Glomerular visceral epithelial cell (primary cell): ENCODE measurements around the gene RIC8B.

Experiments
- DNase-seq: peaks from one replicate; pipeline ENCODE4 v3.0.0-alpha.2; 2016; ENCODE audit errors: extremely low spot score

Gene RIC8B

GRCh38 chr12:106758349-106759110 is 16.0 kb upstream of the RIC8B start:
- no peak for DNase-seq

DNA sequence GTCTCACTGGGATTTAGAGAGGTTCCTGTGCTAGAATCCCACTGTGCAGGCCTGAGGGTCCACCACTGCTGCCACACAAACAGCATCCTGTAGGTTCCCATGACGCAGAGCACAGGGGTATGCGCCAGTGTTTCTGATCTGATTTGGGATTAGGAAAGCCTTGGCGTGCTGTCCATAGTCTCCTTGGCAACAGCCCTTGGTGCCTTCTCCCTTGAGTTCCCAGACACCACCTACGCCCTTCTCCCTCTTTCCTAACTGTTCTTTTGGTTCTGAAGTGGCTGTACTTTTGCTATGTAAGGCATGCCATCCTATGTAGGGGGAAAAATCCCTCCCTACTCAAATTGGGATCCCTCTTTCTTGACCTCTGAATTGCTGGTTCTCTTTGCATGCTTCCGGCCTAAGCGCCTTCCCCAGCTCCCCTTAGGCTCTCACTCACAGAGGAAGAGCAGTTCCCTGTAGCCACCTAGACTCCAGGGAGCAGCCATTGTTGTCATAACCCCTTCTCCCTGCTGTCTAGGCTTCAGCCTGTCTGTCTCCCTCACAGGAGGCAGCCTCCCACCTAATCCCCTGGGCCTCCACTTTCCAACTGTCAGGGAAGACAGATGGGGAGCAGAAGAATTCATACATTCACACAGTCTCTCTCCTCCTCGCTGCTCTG is 14.8 kb upstream of the RIC8B start:
- DNase-seq: no peak

DNA sequence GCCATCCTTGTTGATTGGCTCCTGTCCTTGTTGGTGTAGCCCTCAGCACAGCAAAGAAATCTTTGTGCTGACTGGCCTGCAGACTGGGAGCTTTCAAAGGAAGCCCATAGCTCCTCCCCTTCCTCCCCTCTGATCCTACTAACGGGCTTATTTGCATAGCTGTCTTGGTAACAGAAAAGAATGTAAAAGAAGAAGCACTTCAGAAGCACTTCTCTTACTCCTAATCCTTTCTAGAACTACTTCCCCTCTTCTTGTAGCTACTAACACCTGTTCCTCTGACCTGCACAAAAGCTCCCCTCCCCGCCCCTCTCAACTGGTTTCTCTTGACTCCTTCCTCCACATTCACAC is 14.3 kb upstream of the RIC8B start:
- no peak for DNase-seq

- DNase-seq: no peak
These were observed 10.3 kb upstream of the RIC8B start for GRCh38 chr12:106764220-106764619.

GRCh38 chr12:106764738-106765137 is 9.7 kb upstream of the RIC8B start:
- DNase-seq: no peak

- DNase-seq: peak; percentile 76
These were observed 8.1 kb upstream of the RIC8B start for GRCh38 chr12:106766393-106766826.

GRCh38 chr12:106767206-106767605 is 7.3 kb upstream of the RIC8B start:
- no peak for DNase-seq

DNA sequence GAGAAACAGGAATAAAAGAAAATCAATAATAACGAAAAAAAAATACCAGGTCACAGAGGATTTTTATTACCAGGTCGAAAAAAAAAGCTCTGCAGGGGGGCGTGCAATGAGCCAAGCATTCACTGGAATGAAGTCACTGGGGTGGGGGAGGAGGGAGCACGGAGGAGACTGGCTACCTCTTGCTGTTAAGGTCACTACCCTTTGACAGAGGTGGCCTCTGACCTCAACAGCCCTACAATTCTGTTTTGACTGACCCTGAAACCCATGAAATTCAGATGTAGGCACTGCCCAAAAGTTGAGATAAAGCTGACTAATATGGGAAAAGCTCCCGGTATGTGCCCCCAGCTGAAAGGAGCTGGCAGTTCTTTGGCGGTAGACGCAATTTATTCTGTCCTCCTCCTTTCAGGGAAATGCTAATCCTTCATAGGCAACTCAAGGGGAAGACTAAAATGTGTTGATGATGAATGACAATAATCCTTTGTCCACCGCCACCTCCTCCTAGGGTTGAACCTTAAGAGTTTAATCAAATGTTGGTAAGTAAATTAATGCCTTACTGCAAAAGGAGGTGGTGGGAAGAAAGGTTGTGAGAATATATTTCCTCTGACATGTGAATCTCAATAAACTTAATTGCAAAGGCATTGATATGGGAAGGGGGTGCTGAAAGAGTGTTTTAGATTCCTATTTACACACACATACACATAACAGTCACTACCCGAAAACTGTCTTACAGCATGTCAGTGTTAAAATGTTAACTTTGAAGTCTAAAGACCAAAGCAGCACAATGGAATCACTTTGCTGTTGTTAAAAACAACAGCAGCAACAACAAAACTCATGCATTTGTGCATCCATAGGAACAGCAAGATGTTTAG is 6.3 kb upstream of the RIC8B start:
- DNase-seq: peak; percentile 66

GRCh38 chr12:106769078-106769477 is 5.4 kb upstream of the RIC8B start:
- peak; percentile 91 for DNase-seq

DNA sequence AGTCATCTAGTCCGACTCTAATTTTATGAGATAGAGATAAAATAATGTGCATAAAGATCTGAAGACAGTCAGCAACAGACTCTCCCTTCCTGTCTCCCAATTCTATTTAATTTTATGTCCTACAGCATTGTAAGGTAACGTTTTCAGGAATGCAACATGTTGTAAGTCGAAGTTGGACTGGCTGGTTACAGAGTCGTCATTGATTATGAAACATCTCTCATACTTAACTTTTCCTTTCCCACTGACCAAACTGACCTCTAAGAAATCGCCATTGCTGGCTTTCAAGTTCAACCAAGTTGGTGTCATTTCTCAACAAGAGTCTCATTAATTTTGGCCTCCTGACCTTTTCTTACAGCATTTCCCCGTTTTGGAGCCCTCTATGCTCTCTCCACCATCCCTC is 4.9 kb upstream of the RIC8B start:
- no peak for DNase-seq

DNA sequence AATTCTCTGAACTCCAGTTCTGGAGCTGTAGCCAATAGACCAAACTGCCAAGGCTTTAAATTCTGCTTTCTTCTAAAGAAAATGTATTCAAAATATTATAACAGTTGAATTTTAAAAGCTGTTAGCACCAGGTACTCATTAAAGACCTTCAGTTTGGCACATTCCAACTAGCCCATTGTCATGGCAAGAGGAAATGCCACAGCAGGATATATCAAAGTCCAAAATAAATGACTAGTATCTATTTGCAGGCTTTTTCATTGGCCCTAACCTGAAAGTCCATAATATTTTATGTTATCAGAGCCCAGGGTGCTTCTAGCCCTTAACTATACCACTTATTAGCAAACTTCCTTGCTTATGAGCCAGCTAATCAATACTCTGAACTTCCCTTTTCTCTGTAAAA is 3.1 kb upstream of the RIC8B start:
- no peak for DNase-seq

DNA sequence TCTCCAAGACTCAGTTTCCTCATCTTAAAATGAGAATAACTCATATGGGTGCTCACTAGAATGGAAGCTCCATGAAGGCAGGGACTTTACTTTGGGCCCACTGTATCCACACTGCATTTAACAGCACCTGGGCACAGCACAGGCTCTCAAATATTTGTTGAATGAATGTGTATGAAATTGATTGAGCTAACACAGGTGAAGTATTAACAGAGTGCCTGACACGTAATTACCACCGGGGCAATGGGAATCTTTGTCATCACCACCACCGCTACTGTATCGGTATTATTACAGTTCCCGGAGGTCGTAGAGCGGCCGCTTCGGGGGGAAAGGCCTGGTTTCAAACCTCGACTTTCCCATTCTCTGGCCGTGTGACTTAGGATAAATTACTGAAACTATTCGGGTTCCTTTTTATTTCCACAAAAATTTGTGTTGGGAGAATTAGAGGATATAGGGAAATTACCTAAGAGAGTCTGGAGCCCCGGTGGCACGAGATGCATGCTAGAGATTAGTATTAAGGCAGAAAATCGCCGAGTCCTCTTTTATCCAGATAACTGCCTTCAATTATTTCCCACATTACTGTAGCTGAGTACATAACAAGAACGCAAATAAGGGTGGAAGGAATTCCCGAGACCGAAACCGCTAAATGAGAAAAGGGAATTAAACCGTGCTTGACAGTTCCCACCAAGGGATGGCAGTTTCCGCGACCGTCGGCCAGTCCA is 1.0 kb upstream of the RIC8B start:
- no peak for DNase-seq

GRCh38 chr12:106774808-106775524 is 484 bp downstream of the RIC8B start:
- DNase-seq: no peak

DNA sequence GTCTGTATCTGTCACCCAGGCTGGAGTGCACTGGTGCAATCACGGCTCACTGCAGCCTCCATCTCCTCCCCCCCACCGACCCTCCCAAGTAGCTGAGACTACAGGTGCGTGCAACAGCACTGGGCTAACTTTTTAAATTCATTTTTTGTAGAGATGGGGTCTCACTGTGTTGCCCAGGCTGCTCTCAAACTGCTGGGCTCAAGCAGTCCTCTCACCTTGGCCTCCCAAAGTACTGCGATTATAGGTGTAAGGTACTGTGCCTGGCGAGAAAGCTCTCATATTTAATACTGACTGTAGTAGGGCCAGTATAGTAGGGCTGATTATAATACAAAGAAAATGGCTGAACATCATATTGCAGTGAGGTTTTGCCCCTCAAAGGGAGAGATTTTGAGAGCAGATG is 2.4 kb downstream of the RIC8B start:
- DNase-seq: no peak

GRCh38 chr12:106780010-106780631 is 5.6 kb downstream of the RIC8B start:
- DNase-seq: peak; percentile 25

DNA sequence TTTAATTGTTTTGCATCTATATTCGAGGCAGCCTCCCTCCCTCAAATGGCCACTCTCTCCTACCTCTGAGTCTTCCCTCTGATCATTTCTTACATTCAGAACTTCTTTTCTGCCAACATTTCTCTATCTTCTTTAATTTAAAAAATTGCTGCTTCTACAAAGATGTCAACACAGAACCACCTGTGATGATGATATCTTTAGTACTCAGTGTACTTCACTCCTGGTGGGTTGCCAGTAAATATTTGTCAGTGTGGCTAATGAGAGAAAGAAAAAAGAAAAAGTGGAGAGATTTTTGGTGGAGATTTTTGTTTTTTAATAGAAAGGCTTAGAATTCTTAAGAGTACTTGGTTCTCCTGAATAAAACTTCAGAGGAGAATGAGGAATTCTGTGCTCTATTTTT is 8.1 kb downstream of the RIC8B start:
- DNase-seq: no peak

- DNase-seq: no peak
These were observed 9.0 kb downstream of the RIC8B start for GRCh38 chr12:106783515-106783914.

DNA sequence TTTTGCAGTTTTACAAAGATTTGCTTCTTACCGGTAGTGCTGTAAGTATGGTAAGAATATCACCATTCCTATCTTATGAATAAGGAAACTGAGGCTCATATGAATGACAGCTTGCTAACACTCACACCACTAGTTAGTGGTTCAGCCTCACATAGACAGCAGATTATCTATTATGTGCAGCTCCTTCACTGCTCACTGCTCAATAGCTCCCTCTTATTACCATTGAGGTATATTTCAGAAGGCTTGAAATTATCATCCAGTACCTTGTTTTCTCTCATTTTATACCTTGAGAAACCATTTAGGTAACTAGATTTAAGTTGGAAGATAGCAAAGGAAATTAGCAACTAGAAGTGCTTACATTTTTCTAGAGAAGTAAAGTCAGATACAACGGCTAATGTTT is 15.5 kb downstream of the RIC8B start:
- no peak for DNase-seq

DNA sequence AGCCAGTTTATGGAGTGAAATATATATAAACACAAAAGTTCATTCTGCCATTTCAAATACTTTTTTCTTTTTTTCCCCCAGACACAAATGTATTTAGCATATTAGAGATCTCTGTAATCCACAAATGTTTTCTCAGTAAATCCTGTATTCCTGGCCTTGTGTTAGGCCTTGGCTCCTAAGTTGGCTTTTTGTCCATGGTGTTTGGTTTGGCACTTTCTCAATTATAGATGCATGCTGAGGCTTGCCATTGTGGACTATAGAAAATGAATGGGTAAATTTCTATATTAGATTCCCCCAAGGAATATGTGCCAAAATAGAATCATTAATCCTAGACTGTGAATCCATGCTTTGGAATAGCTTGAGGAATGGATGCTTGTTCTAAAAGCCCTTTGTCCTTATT is 17.0 kb downstream of the RIC8B start:
- no peak for DNase-seq

DNA sequence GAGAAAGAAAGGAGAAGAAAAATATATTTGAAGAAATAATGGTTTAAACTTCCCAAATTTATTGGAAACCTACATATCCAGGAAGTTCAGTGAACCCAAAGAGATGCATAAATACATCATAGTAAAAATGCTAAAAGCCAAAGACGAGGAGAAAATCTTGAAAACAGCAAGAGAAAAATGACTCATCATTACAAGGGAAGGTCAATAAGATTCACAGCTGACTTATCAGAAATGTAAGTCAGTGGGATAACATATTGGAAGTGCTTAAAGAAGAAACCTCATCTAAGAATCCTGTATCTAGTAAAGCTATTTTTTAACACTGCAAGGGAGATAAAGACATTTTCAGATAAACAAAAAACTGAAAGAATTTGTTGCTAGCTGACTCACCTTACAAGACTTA is 19.9 kb downstream of the RIC8B start:
- DNase-seq: no peak

GRCh38 chr12:106801167-106801708 is 26.8 kb downstream of the RIC8B start:
- no peak for DNase-seq
